Stimulated activated CD4-positive, alpha-beta T cell treated with anti-CD3 and anti-CD28 coated beads, TNF-alpha, amount 100 ng/mL, for 48 hours (primary cell): ENCODE measurements around the gene MRGPRG.

Experiments
- DNase-seq, 3 donors: peaks; one replicate each; pipeline ENCODE4 v3.0.0-alpha.2; 2020; ENCODE audit warnings: low read depth in 3 of 3

MRGPRG gene

DNA sequence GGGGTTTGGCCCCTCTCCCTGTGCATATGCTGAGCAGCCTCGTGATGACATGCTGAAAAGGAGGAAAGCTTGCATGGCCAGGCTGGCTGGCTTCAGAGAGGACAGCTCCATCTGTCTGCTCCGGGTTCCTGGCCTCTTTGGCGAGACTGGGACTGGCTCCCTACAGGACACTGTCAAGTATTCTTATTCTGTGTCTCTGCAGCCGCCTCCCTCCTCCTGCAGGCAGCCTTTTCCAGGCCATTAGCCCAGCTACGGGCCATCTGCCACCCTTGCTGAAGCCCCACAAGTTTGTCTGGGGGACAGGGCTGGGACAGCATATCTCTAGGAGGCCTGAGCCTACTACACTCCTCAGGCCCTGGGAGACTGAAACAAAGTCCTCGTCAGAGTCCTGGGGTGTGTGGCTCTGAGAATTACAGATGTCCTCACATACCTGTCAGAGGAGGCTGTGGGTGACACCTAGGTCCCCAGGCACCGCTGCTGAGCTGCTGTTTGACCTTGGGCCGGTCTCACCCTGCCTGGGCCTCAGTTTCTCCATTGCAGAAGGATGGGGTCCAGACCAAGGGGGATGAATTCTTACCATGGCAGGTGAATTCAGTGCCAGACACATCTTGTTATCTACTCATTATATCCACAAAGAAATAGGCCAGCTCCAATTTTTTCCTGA, 11.0 kb downstream of the MRGPRG start:
- no peak for DNase-seq

DNA sequence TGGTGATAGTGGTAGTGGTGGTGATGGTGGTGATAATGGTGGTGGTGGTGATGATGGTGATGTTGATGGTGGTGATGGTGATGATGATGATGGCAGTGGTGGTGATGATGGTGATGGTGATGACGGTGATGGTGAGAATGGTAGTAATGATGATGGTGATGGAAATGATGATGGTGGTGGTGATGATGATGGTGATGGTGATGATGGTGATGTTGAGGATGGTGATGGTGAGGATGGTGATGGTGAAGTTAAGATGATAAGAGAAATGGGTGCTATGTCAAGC, 11.8 kb downstream of the MRGPRG start:
- no peak for DNase-seq

DNA sequence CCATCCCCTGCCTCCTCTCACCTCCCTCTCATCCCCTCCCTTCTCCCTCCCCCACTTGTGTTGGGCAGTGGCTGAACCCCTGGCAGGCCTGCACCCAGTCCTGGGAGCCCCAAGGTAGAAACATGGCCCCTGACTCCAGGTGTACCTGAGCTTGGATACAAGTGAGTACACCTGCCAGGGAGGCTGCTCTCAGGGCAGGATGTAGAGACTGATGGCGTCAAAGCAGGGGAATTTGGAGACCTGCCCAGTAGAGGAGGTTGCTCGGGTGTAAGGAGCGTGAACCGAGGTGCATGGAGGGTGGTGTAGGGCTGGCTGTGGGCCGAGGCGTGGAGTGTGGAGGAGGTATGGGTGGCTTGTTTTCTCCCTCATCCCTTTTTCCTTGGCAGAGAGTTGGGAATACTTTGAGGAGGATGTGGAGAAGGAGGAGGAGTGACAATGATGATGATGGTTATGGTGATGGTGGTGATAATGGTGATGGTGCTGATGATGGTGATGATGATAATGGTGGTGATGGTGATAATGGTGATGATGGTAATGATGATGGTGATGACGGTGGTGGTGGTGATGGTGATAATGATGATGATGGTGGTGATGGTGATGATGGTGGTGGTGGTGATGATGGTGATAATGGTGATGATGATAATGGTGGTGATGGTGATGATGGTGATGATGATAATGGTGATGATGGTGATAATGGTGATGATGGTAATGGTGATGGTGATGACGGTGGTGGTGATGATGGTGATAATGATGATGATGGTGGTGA, 12.3 kb downstream of the MRGPRG start:
- DNase-seq: no peak

DNA sequence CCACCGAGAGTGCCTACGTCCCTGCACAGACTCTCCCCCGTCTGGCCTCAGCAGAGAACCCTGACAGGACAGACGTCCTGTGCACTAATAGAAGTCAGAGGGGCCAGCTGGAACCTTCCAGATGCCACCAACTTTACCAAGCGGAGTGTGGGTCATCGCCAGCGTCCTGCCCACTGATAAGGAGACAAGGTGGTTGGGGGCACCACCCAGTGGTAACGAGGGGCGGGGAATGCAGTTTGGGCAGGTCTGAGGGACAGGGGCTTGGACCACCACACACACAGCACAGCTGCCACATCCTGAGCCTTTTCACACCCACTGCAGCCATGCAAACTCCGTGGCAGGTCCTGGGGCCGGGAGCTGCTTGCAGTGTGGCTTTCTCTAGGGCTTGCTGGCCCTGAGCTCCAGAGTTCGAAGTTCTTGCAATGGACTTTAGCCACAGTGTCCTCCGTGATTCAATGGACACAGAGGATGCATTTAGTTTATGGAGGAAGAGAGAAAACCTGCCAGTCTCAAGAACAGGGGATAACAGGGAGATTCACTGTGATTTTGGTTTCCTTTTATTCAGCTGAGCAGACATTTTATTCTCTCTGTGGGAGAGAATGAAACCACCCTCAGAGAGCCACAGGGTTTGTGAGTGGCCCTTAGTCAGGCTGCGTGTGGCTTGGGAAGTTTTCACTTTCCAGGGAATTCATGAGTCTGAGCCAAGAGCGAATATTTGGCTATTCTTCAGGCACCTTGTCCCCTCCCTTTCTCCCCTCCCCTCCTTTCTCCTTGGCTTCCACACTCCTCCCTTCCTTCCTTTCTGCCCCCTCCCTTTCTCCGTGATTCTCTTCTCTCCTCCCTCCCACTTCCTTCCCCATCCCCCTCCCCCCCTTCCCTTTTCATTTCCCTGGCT, 13.1 kb downstream of the MRGPRG start:
- DNase-seq: no peak

DNA sequence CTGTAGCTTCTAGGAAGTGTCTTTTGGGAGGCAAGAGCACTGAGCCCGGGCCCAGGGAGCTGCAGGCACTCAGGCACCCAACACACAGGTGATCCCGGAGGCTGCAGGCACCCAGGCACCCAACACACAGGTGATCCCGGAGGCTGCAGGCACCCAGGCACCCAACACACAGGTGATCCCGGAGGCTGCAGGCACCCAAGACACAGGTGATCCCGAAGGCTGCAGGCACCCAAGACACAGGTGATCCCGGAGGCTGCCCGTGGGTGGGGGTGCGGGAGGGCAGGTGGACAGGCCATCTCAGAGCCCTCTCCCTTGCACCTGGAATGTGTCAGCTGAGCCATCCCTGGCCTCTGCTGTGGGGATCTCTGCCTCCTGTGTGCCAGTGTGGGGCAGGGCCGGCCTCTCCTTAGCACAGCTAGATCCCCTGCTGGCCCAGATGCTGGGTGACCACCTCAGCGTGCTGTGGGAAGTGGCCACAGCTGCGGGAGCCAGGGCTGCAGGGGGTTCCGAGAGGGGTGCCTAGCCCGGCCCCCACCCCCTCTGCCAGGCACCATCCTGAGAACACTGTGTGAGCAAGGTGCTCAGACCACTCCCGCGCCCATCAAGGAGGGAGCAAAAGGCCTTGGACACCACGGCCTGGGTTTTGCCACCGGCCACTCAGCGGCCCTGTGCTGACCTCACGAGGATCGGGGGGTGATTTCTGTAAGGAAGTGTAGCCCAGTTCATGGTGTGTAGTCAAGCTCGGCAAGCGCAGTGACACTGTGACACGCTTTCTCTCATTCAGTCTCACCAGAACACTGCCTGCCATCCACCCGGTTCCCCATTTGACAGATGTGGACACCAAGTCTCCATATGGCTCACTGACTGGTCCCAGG, 14.2 kb downstream of the MRGPRG start:
- DNase-seq: no peak

DNA sequence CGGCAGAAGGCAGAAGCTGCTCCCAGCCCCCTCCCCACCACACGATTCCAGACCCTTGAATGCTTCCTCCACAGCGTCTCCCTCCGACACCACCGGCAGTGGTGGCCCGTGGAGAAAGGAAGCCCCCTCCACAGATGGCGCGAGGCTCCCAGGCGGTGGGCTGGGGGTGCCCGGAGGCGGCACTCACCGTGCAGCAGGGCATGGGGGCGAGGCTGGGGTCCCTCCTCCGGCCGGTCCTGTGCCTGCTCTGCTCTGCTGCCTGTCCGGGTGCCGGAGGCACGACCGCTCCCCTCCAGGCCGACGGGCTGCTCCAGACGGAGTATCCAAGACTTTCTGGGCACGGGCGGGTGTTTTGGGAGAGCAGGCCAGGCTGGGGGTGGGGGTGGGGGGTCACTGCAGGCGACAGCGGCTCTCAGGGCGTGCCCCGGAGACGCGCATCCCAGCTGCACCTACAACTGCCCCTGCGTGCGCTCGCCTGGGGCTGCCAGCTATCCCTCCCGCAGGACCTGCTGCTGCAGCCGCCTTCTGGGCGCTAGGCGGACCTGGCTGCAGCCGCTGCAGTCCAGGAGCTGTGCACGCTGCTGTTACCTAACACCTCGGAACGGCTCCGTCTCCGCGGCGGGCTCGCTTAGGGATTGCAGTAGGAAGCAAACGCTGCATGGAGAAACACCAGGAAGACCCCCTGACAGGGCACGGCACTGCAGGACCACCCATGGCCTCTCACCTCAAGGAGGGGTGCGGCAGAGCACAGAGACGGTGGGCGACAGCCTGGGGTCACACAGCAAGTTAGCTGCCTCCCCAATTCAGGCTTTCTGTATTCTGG, 15.2 kb downstream of the MRGPRG start:
- DNase-seq: no peak

DNA sequence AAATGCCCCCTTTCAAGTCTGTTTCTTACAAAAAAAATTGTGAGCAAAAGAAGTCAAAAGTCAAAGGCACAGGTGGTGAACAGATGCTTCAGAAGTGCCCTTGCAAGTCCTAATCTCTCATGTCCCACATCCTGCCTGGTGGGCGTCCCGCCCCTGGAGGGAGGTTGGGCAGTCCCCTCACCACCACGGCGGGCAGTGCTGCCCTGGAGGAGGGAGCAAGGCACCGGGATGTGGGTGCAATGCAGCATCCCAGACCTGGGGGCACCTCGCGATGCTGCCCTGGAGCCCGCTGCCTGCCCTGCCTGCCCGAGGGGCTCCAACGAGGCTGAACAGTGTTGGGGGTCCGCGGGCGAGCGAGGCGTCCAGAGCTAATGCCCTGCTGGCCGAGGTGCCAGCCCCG, 15.9 kb downstream of the MRGPRG start:
- no peak for DNase-seq

DNA sequence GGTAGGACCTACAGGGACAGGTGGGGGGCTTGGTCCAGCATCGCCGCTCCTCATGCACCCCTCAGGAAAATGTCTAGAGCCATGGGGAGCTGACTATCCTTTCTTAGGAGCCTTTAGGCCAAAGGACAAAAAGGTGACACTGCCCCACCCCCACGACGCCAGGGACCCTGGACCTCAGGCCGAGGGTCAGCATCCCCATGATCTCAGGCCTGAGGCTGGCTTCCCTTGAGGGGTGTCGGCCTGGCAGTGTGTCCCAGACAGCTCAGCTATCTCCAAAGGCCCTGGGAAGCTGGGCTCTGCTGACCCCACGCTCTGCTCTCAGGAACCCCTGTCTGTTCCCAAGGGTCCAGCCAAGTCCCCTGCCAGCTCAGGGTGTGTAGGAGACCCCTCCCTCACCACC, 16.3 kb downstream of the MRGPRG start:
- no peak for DNase-seq

DNA sequence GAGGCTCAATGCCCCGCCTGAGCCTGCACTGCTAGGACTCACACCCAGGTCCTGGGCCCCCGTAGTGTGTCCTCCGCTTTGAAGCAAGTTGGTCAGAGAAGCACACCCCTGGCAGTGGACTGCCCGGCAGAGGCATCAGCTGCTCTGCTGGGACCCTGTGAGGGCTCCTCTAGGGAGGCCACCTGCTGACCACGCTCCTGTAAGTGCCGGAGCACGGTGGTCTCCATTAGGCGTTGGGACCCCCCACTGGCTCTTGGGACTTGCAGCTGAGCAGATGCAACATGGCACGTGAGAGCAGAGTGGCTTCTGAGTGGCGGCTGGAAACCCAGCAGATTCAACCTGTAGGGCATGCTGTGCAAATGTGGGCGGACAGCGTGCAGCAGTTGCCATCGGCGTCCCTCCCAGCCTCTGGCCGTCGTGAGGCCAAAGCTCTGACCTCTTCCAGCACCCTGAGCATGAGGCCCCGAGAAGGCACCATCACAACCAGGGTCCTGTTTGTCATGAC, 16.9 kb downstream of the MRGPRG start:
- no peak for DNase-seq

DNA sequence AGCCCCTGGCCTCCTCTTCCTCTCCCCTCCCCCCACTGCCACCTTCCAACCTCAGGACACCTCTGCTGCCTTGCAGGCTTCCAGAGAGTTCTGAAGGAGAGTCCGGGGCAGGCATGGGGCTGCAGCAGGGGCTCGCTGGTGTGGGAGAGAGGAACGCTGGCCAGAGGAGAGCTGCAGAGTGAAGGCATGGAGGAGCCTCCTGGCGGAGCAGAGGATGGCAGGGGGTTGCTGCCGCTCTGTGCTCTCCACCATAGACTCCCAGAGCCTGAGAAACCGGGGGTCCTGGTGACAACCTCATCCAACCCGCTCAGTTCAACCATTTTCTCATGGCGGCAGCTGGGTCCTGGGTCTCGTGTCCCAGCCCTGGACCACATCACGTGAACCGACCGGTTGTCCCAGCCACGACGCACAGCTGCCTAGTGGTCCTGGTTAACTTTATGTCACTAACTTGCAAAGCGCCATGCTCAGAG, 17.5 kb downstream of the MRGPRG start:
- DNase-seq: no peak

DNA sequence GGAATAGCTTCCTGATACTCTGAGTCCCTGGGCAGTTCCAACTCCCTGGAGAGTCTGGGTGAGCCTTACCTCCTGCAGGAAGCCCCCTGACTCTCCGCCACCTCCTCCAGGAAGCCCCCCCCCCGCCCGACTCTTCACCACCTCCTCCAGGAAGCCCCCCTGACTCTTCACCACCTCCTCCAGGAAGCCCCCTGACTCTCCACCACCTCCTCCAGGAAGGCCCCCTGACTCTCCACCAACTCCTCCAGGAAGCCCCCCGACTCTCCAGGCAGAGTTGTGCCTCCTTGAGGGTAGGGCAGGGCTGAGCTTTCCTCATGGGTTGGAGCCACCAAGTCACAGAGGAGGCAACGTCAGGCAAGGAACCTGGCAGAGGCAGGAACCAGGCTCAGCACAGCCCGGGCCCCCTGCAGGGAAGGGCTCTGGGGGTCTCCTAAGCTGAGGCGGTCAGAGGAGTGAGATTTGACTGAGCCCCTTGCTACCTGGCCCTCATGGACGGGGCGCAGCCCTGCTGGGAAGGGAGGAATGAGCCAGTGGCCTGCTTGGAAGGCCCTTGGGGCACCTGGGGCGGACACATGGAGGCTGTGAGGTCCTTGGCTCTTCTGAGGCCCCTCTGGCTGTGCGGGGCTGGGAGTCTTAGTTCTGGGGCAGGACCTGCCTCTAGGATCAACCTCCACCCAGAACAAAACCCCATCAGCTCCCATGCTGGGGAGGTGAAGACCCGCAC, 18.1 kb downstream of the MRGPRG start:
- no peak for DNase-seq

DNA sequence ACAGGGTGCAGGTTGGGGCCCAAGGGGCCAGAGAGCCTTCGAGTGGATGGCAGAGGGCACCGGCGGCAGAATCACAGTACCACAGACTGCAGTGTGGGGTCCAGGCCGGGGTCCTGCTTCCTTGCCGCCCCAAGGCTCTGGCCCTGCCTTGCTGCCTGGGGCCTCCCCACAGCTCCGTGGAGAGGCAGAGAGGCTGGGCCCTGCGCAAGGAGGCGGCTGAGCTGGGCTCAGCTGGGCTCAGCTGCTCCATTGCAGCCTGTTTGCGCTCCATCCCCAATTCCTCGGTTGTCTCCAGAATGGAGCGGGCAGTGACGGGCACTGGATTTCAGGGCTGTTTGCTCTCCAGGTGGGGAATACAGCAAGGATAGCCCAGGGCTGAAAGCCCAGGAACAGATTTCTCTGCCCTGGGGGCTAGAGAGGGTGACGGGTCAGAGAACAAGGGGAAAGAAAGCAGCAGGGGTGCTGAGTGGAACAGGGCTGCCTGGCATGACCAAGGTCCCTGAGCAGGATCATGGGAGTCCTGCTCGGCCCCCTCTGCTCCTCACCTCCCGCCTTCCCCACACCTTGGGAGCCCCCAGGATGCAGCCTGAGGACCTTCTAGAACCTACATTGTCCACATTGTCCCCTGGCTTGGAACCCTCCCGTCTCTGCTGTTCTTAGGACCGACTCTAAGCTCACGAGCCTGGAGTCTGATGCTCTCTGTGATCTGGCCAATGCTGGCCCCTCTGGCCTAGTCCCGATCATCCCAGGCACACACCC, 18.9 kb downstream of the MRGPRG start:
- DNase-seq: no peak

DNA sequence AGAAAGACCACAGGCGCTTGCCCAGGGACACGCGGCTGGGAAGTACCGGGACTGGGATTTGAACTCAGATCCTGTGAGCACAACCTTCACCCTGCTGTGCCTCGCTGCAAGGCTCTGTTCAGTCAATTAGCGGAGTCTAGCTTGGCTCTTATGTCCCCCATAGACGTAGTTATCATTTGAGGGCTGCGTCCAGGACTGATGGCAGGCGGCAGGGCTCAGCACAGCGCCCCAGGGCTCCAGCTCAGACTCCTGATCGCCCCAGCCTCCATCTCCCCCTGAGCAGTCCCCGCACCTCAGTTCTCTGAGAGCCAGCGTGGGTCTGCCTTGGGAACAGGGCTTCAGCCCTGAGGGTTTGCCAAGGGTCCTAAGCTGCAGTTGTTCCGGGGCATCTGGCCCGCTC, 19.8 kb downstream of the MRGPRG start:
- DNase-seq: no peak

DNA sequence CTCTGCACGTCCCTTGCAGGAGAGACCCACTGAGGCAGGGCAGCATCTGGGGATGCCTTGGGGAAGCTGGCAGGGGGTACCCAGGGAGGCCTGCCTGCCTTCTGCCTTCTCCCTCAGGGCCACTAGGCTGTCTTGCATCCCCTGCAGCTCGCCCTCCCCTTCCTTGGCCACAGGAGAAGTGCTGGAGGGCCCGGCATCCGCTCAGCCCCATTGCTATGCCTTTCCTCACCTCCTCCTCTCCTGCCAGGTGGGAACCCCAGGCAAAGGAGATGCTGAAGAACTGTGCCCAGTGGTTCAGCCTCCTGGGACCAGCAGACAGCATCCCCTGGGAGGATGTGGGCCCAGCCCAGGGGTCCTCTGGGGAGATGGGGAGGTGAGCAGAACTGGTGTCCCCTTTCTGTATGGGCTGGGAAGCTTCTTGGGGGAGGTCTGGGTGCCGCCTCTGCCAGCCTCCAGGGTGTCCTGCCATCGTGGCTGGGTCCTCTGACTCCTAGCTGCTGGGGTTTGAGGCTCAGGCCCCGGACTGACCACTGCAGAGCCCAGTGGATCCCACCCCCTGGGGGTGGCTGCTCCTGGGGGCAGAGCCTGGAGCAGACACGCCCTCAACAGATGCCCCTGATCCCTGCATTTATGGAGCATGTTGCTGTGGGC, 20.6 kb downstream of the MRGPRG start:
- no peak for DNase-seq

DNA sequence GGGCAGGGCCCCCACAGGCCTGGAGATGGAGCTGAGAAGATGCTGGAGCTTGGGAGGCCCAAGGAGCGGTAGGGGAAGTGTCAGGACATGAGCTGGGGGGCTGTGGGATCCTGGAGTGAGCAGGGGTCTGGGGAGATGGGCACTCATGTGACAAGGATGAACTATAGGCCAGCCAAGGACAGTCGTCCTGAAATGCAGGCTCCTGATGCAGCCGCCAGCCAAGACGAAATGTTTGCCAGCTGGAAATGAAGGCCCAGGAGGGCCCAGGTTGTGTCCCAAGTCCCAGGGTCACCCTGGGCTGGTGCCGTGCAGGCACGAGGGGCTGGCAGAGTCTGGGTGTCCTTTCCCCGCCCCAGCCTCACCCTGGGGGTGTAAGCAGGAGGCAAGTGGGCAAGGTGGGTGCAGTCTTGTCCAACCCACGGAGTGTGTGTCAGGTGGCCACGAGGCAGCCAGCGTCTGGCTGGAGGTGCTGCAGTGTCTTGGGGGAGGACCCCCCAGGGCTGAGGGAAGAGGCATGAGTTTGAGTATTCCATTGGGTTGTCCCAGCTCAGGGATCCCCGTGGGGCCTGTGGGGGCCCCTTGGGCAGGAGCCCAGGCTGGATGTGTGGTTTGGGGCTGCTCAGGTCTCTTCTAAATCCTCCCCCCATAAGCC, 21.4 kb downstream of the MRGPRG start:
- DNase-seq: no peak

DNA sequence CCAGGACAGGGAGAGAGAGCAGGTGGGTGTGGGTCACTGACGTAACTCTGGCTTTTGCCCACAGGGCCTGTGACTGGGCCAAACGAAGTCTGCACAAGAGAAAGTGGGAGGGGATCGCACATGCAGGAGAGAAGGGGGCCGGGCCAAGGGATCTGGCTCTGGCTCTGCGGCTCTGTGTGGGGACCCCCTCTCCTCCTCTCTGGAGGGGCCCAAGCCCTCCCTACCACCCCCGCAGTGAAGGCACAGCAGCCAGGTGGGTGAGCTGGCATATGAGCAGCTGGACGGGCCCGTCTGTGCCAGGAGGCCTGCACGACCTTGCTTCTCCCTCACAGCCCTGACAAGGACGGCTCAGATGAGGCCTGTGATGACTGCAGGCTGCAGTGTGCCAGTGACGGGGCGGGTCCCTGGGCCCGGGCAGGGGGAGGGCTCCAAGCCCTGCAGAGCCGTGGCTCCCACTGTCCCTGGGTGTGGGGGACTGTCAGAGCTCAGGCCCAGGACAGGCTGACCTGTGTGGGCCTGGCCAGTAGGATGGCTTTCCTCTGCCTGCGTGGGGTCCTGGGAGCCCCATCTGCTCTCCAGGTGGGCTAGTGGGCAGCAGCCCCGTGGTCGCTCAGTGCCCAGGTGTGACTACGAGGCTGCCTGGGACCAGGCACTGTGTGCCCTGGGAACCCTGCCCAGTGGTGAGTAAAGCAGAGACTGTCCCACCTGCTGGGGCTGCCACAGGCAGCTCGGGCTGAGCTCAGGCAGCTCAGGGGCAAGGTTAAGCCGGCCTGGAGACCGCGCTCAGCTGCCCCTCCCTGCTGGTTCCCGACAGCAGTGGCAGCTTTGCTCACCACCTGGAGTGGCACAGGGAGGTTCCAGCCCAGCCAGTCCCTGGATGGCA, 22.2 kb downstream of the MRGPRG start:
- no peak for DNase-seq
